Endodermal cell (in vitro differentiated cells): Measurements from ENCODE around the gene CALML5. TPM values are rescaled to one million over a fixed set of nuclear protein-coding genes. Genes with fewer than 3 reads are reported as not detected.

ENCODE experiments used
- DNase-seq: peaks from one replicate; pipeline ENCODE4 v3.0.0-alpha.2; 2017
- H3K27ac ChIP-seq: 2 replicates; pipeline ENCODE4 v1.5.1; 2013; ENCODE audit warnings: mild to moderate bottlenecking, low read depth, low read length, moderate library complexity
- H3K27me3 ChIP-seq: 2 replicates; pipeline ENCODE4 v1.6.1; 2013; ENCODE audit warnings: mild to moderate bottlenecking, low read length, moderate library complexity; ENCODE audit not compliant: insufficient read depth, control insufficient read depth, poor library complexity, severe bottlenecking
- H3K36me3 ChIP-seq: 2 replicates; pipeline ENCODE4 v1.7.0; 2013; ENCODE audit warnings: mild to moderate bottlenecking, low read length, moderate library complexity; ENCODE audit not compliant: control insufficient read depth, insufficient read depth
- H3K4me1 ChIP-seq: one replicate; pipeline ENCODE4 v1.7.0; 2013; ENCODE audit warnings: low read length; ENCODE audit not compliant: control insufficient read depth, insufficient read depth
- H3K4me3 ChIP-seq: 2 replicates; pipeline ENCODE4 v1.5.1; 2013; ENCODE audit warnings: mild to moderate bottlenecking, low read length, moderate library complexity
- H3K9ac ChIP-seq: 2 replicates; pipeline ENCODE4 v1.6.1; 2013; ENCODE audit warnings: mild to moderate bottlenecking, low read length, moderate library complexity; ENCODE audit not compliant: poor library complexity, severe bottlenecking; ENCODE audit errors: extremely low read depth
- H3K9me3 ChIP-seq: 2 replicates; pipeline ENCODE4 v1.6.1; 2013; ENCODE audit warnings: mild to moderate bottlenecking, low read length, moderate library complexity; ENCODE audit not compliant: control insufficient read depth
- H3K27ac Mint-ChIP-seq: 2 replicates; pipeline ENCODE4 v1.8.0; 2020; ENCODE audit warnings: mixed read lengths
- H3K27me3 Mint-ChIP-seq: 2 replicates; pipeline ENCODE4 v1.8.0; 2021; ENCODE audit warnings: mild to moderate bottlenecking, mixed read lengths; ENCODE audit not compliant: insufficient read depth
- H3K36me3 Mint-ChIP-seq: 2 replicates; pipeline ENCODE4 v1.8.0; 2020; ENCODE audit warnings: low read depth, mixed read lengths
- H3K4me1 Mint-ChIP-seq: 2 replicates; pipeline ENCODE4 v1.8.0; 2020; ENCODE audit warnings: mixed read lengths
- H3K4me3 Mint-ChIP-seq: 2 replicates; pipeline ENCODE4 v1.8.0; 2020; ENCODE audit warnings: mild to moderate bottlenecking, moderate library complexity, mixed read lengths
- H3K9me3 Mint-ChIP-seq: 2 replicates; pipeline ENCODE4 v1.8.0; 2020; ENCODE audit warnings: mild to moderate bottlenecking, mixed read lengths
- WGBS, 2 experiments: methylation state at CpG; one replicate each; pipeline versions ENCODE4 v1.1.5 to v1.1.7; 2013; ENCODE audit warnings: missing lambda C conversion rate in 2 of 2, mixed read lengths in 1 of 2; ENCODE audit not compliant: insufficient coverage in 1 of 2, insufficient read length in 1 of 2; 5-methylcytosine and 5-hydroxymethylcytosine counted together
- long read RNA-seq, 4 experiments: library from polyadenylated mRNA in 2 of 4; library from RNA in 1 of 4; library from capped mRNA in 1 of 4; stranded (forward) in 3 of 4; unstranded in 1 of 4; transcript quantifications; one replicate each; pipeline ENCODE4 v2.0.0, GENCODE V29; 2020 to 2021; ENCODE audit warnings: inconsistent platforms in 1 of 4
- polyA plus RNA-seq, 2 experiments: library from polyadenylated mRNA; stranded (reverse); fragments of 50-300 nt; gene quantifications; one replicate each; pipeline ENCODE4 v1.2.3, GENCODE V29; 2013
- total RNA-seq, 2 donors: library from RNA; stranded (reverse); fragmentation: NEBNext Ultra II Directional in 1 of 2; extraction: Animal tissue kit (Norgen Biotek cat#: 25700) in 1 of 2; gene quantifications; 2 replicates in 1 of 2; 3 replicates in 1 of 2; pipeline ENCODE4 v1.2.1, GENCODE V29; 2021
- TF ChIP-seq, protein P1 (sequence below): fragments of 200-600 bp; sonication (generic); conservative IDR thresholded peaks from 2 replicates; pipeline ENCODE4 v1.5.0; 2021; ENCODE audit warnings: antibody characterized with exemption, mild to moderate bottlenecking

Gene CALML5, protein sequence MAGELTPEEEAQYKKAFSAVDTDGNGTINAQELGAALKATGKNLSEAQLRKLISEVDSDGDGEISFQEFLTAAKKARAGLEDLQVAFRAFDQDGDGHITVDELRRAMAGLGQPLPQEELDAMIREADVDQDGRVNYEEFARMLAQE
- not detected for total RNA-seq
- polyA plus RNA-seq (2013, experiment 1 of 2), result not detected
- not detected for polyA plus RNA-seq (2013, experiment 2 of 2)
- long read RNA-seq, experiment 1, result 0 reads
- long read RNA-seq, experiment 2, result 0 reads
- long read RNA-seq, experiment 3, result 0 reads
- long read RNA-seq, experiment 4, result 0 reads

DNA sequence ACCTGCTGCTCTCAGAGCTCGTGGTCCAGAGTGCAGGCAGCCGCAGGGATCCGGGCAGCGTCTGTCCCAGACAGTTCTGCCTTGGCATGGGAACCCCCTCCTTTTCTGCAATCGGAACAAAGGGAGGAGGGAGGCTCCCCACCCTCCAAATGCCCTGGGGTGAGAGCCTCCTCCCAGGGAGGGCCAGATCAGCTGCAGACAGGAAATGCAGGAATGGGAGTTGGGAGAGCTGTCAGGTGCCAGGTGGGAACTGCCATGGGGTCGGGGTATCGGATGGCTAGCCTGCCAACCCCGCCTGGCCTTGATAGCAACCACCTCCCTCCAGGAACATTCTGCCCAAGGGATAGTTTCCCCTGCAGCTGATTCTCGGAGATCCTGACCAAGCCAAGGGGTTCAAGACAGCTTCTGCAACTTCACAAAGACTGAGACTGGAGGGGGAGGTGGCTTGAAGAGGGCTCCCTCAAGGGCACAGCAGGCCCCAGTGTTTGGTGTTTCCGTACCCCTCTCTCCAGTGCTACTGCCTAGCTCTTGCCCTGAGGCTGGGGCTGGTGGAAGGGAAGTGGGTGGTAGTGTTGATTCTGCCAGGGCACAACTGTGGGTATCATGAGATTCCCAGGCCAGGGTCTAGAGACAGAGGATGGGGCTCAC is at the start of gene CALML5:
TSS of gene CALML5 (minus strand) at position 78 of the 648 bp plus-strand sequence. CDS start 132 bp downstream, outside the sequence.
- peaks cover 7% of the 10 kb centered on the region for H3K27me3 Mint-ChIP-seq
- H3K27me3 ChIP-seq, result no peaks in the 10 kb centered on the region
- no peaks in the 10 kb centered on the region for H3K36me3 ChIP-seq
- H3K4me1 Mint-ChIP-seq, result peaks cover 3% of the 10 kb centered on the region
- H3K9me3 Mint-ChIP-seq, result no peaks in the 10 kb centered on the region
- H3K9ac ChIP-seq, result no peak within 1 kb of the TSS
- H3K4me1 ChIP-seq, result no peaks in the 10 kb centered on the region
- no peaks in the 10 kb centered on the region for H3K9me3 ChIP-seq
- TF ChIP-seq, protein P1, sequence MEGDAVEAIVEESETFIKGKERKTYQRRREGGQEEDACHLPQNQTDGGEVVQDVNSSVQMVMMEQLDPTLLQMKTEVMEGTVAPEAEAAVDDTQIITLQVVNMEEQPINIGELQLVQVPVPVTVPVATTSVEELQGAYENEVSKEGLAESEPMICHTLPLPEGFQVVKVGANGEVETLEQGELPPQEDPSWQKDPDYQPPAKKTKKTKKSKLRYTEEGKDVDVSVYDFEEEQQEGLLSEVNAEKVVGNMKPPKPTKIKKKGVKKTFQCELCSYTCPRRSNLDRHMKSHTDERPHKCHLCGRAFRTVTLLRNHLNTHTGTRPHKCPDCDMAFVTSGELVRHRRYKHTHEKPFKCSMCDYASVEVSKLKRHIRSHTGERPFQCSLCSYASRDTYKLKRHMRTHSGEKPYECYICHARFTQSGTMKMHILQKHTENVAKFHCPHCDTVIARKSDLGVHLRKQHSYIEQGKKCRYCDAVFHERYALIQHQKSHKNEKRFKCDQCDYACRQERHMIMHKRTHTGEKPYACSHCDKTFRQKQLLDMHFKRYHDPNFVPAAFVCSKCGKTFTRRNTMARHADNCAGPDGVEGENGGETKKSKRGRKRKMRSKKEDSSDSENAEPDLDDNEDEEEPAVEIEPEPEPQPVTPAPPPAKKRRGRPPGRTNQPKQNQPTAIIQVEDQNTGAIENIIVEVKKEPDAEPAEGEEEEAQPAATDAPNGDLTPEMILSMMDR, result no peak
- no peaks in the 10 kb centered on the region for H3K36me3 Mint-ChIP-seq
- no peak within 1 kb of the TSS for H3K27ac ChIP-seq
- 60 to 91% methylated on average over 1 to 10 of the region's 10 CpGs for WGBS, 2 experiments
- no peak for DNase-seq
- H3K4me3 Mint-ChIP-seq, result no peak within 1 kb of the TSS
- no peak within 1 kb of the TSS for H3K27ac Mint-ChIP-seq
- H3K4me3 ChIP-seq, result no peak within 1 kb of the TSS

DNA sequence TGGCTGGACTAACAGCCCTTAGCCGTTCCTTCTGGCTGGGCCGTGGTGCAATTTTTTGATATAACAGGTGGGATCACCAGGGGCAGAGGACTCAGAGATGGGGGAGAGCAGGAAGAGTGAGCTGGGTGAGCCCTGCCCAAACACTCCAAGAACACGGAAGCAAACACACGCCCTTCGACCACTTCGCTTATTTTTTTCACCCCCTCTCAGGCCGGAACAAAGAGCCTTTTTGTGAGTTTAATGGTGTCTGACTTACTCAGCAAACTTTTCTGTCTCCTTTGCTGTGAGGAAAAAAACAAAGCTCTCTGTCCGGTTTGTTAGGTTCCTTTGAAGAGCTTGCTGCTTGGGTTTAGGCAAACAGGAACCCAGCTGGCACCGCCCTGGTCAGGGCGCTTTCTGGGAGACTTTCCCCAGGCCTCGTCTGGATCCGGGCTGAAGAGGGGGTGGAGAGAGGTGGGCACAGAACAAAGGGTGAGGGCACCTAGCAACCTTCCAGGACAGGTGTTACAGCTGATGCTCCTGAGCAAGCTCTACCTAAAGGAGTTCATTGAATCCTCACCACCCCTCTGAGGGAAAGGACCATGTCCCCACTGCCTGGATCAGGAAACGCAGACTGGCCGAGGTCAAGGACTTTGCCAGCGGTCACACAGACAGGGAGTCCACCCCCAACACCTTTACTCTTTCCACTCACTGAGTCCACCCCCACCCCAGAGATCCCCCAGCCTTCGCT is 48.7 kb upstream of the CALML5 start:
- Histone ChIP-seq H3K4me1 (no peaks in the 10 kb centered on the region), H3K4me3 (no peak overlapping the region), H3K27ac (peak overlapping the region; percentile 76), H3K36me3 (no peaks in the 10 kb centered on the region), H3K27me3 (no peaks in the 10 kb centered on the region), H3K9me3 (peaks cover 3% of the 10 kb centered on the region), H3K9ac (no peak overlapping the region)
- H3K9me3 Mint-ChIP-seq, result peaks cover 6% of the 10 kb centered on the region
- peaks cover 3% of the 10 kb centered on the region for H3K36me3 Mint-ChIP-seq
- H3K27ac Mint-ChIP-seq, result no peak overlapping the region
- WGBS, 2 experiments, result 87 to 91% methylated on average over 8 to 16 of the region's 16 CpGs
- H3K4me1 Mint-ChIP-seq, result peaks cover 16% of the 10 kb centered on the region
- TF ChIP-seq, protein P1, result no peak
- no peak for DNase-seq
- H3K27me3 Mint-ChIP-seq, result no peaks in the 10 kb centered on the region
- H3K4me3 Mint-ChIP-seq, result no peak overlapping the region

DNA sequence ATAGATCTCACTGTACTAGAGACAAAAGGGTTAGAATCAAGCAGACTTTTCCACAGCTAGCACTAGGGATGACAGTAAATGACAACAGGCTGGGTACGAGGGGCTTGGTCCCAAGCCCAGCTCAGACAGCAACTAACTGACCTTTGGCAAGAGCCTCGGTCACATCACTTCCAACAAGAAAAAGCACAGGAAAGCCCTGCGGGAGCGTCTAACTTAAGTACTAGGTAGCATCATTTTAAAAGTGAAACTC is 48.2 kb upstream of the CALML5 start:
- Mint-ChIP-seq H3K4me1 (peaks cover 11% of the 10 kb centered on the region), H3K36me3 (peaks cover 3% of the 10 kb centered on the region), H3K4me3 (no peak overlapping the region), H3K9me3 (peaks cover 10% of the 10 kb centered on the region), H3K27ac (no peak overlapping the region), H3K27me3 (no peaks in the 10 kb centered on the region)
- Histone ChIP-seq H3K27ac (peak overlapping the region; percentile 76), H3K4me3 (no peak overlapping the region), H3K27me3 (no peaks in the 10 kb centered on the region), H3K9ac (no peak overlapping the region), H3K9me3 (peaks cover 8% of the 10 kb centered on the region), H3K36me3 (no peaks in the 10 kb centered on the region), H3K4me1 (no peaks in the 10 kb centered on the region)
- DNase-seq, result no peak
- TF ChIP-seq, protein P1, result no peak
- WGBS, 2 experiments, result 91 to 96% methylated on average over 4 of the region's 4 CpGs
